ENCODE results near the gene TSC22D4. TPM values are rescaled to one million over a fixed set of nuclear protein-coding genes. Genes with fewer than 3 reads are reported as not detected.

Gene TSC22D4
- total and polyA plus RNA-seq, 9 of the 15 experiments (the other 6 are each of a cell fraction or from before 2014, with no cell fraction given) = 0.37 to 107 (median 28.7) TPM

DNA sequence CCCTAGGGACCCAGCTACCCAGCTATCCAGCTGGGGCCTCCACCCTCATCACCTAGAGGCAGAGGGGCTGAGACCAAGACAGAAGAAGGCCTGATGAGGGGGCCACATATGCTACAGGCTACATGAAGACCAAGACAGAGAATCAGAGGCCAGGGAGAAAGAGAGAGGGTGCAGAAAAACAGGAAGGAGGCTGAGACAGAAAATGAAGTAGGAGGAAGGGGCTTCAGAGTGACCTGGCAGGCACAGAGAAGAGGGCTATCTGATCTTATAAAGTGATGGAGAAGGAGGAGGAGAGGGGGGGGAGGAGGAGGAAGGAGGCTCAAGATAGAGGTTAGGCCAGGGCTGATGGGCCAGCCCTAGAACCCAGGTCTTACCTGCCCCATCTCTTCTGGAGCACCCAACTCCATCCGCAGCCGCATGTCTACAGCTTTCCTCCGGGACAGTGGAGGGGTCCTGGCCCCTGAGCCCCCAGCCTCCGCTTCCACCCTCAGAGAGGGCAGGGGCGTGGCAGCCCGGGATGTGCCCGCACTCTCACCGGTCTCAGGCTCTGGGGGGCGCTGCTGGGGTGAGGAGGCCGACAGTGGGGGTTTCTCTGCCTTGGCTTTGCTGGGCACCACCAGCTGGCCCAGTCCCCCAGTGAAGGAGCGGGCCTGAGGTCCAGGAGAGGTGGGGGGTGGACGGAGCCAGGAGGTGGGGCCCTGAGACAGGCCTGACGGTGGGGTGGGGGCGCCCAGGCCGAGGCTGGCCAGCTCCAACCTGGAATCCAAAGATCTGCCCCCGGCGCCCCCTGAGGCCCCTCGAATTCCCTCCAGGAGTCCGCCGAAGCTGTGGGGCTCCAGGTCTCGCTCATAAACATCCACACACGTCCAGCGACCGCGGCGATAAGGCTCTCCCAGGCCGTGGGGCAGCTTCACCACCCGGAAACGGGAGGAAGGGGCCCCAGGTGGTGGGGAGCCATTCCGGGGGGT, 1.8 kb downstream of the TSC22D4 start (continued):
- TF ChIP-seq, protein P1, sequence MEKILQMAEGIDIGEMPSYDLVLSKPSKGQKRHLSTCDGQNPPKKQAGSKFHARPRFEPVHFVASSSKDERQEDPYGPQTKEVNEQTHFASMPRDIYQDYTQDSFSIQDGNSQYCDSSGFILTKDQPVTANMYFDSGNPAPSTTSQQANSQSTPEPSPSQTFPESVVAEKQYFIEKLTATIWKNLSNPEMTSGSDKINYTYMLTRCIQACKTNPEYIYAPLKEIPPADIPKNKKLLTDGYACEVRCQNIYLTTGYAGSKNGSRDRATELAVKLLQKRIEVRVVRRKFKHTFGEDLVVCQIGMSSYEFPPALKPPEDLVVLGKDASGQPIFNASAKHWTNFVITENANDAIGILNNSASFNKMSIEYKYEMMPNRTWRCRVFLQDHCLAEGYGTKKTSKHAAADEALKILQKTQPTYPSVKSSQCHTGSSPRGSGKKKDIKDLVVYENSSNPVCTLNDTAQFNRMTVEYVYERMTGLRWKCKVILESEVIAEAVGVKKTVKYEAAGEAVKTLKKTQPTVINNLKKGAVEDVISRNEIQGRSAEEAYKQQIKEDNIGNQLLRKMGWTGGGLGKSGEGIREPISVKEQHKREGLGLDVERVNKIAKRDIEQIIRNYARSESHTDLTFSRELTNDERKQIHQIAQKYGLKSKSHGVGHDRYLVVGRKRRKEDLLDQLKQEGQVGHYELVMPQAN (IDR thresholded peaks at IDR 0.05; ENCODE audit: borderline replicate concordance) = 0 out of 2 replicates have a peak, but pooled peaks have one; percentile 36
- TF ChIP-seq MAZ (CRISPR knock-in tag; conservative IDR thresholded peaks at IDR 0.05 in 1 of 2, IDR thresholded peaks at IDR 0.05 in 1 of 2) (peak in 1 of 2 experiments; percentile 44; a peak in 2 of 4 replicates), TFAM (CRISPR knock-in tag; conservative IDR thresholded peaks at IDR 0.05) (no peak), LCOR (CRISPR knock-in tag; IDR thresholded peaks at IDR 0.05) (no peak), ZEB2 (IDR thresholded peaks at IDR 0.05) (no peak), ARID1B (IDR thresholded peaks at IDR 0.05) (no peak), IFI16 (CRISPR knock-in tag; IDR thresholded peaks at IDR 0.05) (no peak)
- TF ChIP-seq, protein P2, sequence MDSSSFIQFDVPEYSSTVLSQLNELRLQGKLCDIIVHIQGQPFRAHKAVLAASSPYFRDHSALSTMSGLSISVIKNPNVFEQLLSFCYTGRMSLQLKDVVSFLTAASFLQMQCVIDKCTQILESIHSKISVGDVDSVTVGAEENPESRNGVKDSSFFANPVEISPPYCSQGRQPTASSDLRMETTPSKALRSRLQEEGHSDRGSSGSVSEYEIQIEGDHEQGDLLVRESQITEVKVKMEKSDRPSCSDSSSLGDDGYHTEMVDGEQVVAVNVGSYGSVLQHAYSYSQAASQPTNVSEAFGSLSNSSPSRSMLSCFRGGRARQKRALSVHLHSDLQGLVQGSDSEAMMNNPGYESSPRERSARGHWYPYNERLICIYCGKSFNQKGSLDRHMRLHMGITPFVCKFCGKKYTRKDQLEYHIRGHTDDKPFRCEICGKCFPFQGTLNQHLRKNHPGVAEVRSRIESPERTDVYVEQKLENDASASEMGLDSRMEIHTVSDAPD (CRISPR knock-in tag; IDR thresholded peaks at IDR 0.05) = no peak
- TF ChIP-seq, protein P3, sequence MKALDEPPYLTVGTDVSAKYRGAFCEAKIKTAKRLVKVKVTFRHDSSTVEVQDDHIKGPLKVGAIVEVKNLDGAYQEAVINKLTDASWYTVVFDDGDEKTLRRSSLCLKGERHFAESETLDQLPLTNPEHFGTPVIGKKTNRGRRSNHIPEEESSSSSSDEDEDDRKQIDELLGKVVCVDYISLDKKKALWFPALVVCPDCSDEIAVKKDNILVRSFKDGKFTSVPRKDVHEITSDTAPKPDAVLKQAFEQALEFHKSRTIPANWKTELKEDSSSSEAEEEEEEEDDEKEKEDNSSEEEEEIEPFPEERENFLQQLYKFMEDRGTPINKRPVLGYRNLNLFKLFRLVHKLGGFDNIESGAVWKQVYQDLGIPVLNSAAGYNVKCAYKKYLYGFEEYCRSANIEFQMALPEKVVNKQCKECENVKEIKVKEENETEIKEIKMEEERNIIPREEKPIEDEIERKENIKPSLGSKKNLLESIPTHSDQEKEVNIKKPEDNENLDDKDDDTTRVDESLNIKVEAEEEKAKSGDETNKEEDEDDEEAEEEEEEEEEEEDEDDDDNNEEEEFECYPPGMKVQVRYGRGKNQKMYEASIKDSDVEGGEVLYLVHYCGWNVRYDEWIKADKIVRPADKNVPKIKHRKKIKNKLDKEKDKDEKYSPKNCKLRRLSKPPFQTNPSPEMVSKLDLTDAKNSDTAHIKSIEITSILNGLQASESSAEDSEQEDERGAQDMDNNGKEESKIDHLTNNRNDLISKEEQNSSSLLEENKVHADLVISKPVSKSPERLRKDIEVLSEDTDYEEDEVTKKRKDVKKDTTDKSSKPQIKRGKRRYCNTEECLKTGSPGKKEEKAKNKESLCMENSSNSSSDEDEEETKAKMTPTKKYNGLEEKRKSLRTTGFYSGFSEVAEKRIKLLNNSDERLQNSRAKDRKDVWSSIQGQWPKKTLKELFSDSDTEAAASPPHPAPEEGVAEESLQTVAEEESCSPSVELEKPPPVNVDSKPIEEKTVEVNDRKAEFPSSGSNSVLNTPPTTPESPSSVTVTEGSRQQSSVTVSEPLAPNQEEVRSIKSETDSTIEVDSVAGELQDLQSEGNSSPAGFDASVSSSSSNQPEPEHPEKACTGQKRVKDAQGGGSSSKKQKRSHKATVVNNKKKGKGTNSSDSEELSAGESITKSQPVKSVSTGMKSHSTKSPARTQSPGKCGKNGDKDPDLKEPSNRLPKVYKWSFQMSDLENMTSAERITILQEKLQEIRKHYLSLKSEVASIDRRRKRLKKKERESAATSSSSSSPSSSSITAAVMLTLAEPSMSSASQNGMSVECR (CRISPR knock-in tag; IDR thresholded peaks at IDR 0.05) = peak; percentile 68; the same call in 1 of the 2 replicates

Data from K562 (cell line).